CD14-positive monocyte (primary cell): ENCODE measurements around the gene YTHDC1. TPM values are rescaled to one million over a fixed set of nuclear protein-coding genes. Genes with fewer than 3 reads are reported as not detected.

Experiments
- DNase-seq, 3 donors: peaks; one replicate each; pipeline ENCODE4 v3.0.0-alpha.2; 2011 to 2022
- H2AFZ ChIP-seq: 2 replicates; pipeline ENCODE4 v1.6.0; 2012; ENCODE audit warnings: mild to moderate bottlenecking, low read depth, low read length, inconsistent platforms; ENCODE audit not compliant: insufficient read depth, poor library complexity, severe bottlenecking
- H3K27ac ChIP-seq, 2 donors: 1 replicate in 1 of 2; 2 replicates in 1 of 2; pipeline ENCODE4 v1.5.1; 2012 to 2013; ENCODE audit warnings: low read length in 2 of 2, control low read depth in 1 of 2, inconsistent platforms in 1 of 2, low read depth in 1 of 2, mild to moderate bottlenecking in 1 of 2
- H3K27me3 ChIP-seq, 2 donors: one replicate each; pipeline versions ENCODE4 v1.6.0 to v1.6.1; 2011 to 2013; ENCODE audit warnings: low read length in 2 of 2; ENCODE audit not compliant: control insufficient read depth in 2 of 2, insufficient read depth in 2 of 2
- H3K36me3 ChIP-seq, 2 donors: replicated peaks in 1 of 2; 1 replicate in 1 of 2; 2 replicates in 1 of 2; pipeline versions ENCODE4 v1.5.1 to v1.6.1; 2012 to 2013; ENCODE audit warnings: low read length in 2 of 2, control low read depth in 1 of 2, inconsistent platforms in 1 of 2, mild to moderate bottlenecking in 1 of 2; ENCODE audit not compliant: insufficient read depth in 2 of 2, control insufficient read depth in 1 of 2
- H3K4me1 ChIP-seq, 2 donors: 1 replicate in 1 of 2; 2 replicates in 1 of 2; pipeline versions ENCODE4 v1.5.1 to v1.6.1; 2012 to 2013; ENCODE audit warnings: low read length in 2 of 2, control low read depth in 1 of 2, inconsistent platforms in 1 of 2, mild to moderate bottlenecking in 1 of 2, moderate library complexity in 1 of 2; ENCODE audit not compliant: insufficient read depth in 2 of 2, control insufficient read depth in 1 of 2
- H3K4me2 ChIP-seq: replicated peaks from 2 replicates; pipeline ENCODE3; 2012; ENCODE audit warnings: low read length, moderate library complexity, mild to moderate bottlenecking; ENCODE audit not compliant: poor library complexity, severe bottlenecking; ENCODE audit errors: extremely low read depth
- H3K4me3 ChIP-seq, 3 experiments: fragments of 200-600 bp in 1 of 3; sonication (generic) in 1 of 3; replicated peaks in 1 of 3; 1 replicate in 2 of 3; 2 replicates in 1 of 3; pipeline ENCODE4 v1.5.1; 2011 to 2013; ENCODE audit warnings: low read length in 3 of 3, mild to moderate bottlenecking in 3 of 3, control low read depth in 2 of 3, low read depth in 2 of 3, inconsistent platforms in 1 of 3, moderate library complexity in 1 of 3
- H3K79me2 ChIP-seq: 2 replicates; pipeline ENCODE4 v1.6.0; 2012; ENCODE audit warnings: mild to moderate bottlenecking, control low read depth, inconsistent platforms, low read length, moderate library complexity; ENCODE audit not compliant: insufficient read depth
- H3K9ac ChIP-seq: 2 replicates; pipeline ENCODE4 v1.6.0; 2017; ENCODE audit warnings: low read length, mild to moderate bottlenecking; ENCODE audit not compliant: insufficient read depth, poor library complexity, severe bottlenecking
- H3K9me3 ChIP-seq, 2 donors: replicated peaks in 1 of 2; 1 replicate in 1 of 2; 2 replicates in 1 of 2; pipeline versions ENCODE4 v1.5.1 to v1.6.1; 2012 to 2013; ENCODE audit warnings: low read length in 2 of 2, control low read depth in 1 of 2; ENCODE audit not compliant: control insufficient read depth in 1 of 2, insufficient read depth in 1 of 2
- H4K20me1 ChIP-seq: 2 replicates; pipeline ENCODE4 v1.6.0; 2012; ENCODE audit warnings: mild to moderate bottlenecking, low read length, control low read depth, moderate library complexity; ENCODE audit not compliant: insufficient read depth
- H3K27ac Mint-ChIP-seq, 7 donors: one replicate each; pipeline ENCODE4 v1.8.0; 2020; ENCODE audit warnings: mild to moderate bottlenecking in 7 of 7, mixed read lengths in 7 of 7, moderate library complexity in 6 of 7, inconsistent platforms in 2 of 7
- H3K27me3 Mint-ChIP-seq, 3 donors: one replicate each; pipeline ENCODE4 v1.8.0; 2021 to 2022; ENCODE audit warnings: low read depth in 3 of 3, mild to moderate bottlenecking in 3 of 3, mixed read lengths in 3 of 3, moderate library complexity in 3 of 3, inconsistent platforms in 1 of 3
- H3K36me3 Mint-ChIP-seq, 2 donors: one replicate each; pipeline ENCODE4 v1.8.0; 2020; ENCODE audit warnings: mixed read lengths in 2 of 2, inconsistent platforms in 1 of 2, mild to moderate bottlenecking in 1 of 2
- H3K4me1 Mint-ChIP-seq: one replicate; pipeline ENCODE4 v1.8.0; 2020; ENCODE audit warnings: mild to moderate bottlenecking, mixed read lengths
- H3K4me3 Mint-ChIP-seq, 2 donors: one replicate each; pipeline ENCODE4 v1.8.0; 2020; ENCODE audit warnings: mild to moderate bottlenecking in 2 of 2, mixed read lengths in 2 of 2, moderate library complexity in 1 of 2
- H3K9me3 Mint-ChIP-seq, 7 donors: one replicate each; pipeline ENCODE4 v1.8.0; 2020 to 2022; ENCODE audit warnings: mixed read lengths in 7 of 7, mild to moderate bottlenecking in 6 of 7, moderate library complexity in 6 of 7, inconsistent platforms in 2 of 7
- CTCF ChIP-seq: fragments of 200-600 bp; IDR thresholded peaks from one replicate; pipeline ENCODE4 v1.8.0; 2022; ENCODE audit warnings: antibody characterized with exemption, mild to moderate bottlenecking
- whole genome bisulfite sequencing: methylation state at CpG from one replicate; pipeline ENCODE4 v1.1.5; 2013; ENCODE audit warnings: missing lambda C conversion rate; ENCODE audit not compliant: insufficient coverage; 5-methylcytosine and 5-hydroxymethylcytosine counted together
- intact Hi-C, 2 donors: fragments of 100-400 bp; cut with micrococcal nuclease; formaldehyde crosslinking; loops; one replicate each; pipeline versions ENCODE4 v1.15.0 to v1.15.1; 2023
- polyA plus RNA-seq, 3 donors: library from polyadenylated mRNA; depleted of rRNA in 1 of 3; unstranded in 2 of 3; stranded (reverse) in 1 of 3; fragments of 300-500 nt in 2 of 3; fragments of >200 nt in 1 of 3; fragmentation: Illumina TruSeq in 2 of 3; gene quantifications; 1 replicate in 2 of 3; 2 replicates in 1 of 3; pipeline ENCODE4 v1.2.3, GENCODE V29; 2012 to 2021

Gene YTHDC1
- polyA plus RNA-seq, 3 donors, result 11.0 to 30.8 (median 11.5) TPM

- H3K36me3 Mint-ChIP-seq, result no peaks in the 10 kb centered on the region
- H3K79me2 ChIP-seq, result no peaks in the 10 kb centered on the region
- no peaks in the 10 kb centered on the region for H3K36me3 ChIP-seq
- H3K4me2 ChIP-seq, result no peak overlapping the region
- intact Hi-C loops, result no loop called here
- no peaks in the 10 kb centered on the region for H3K4me1 ChIP-seq
- no peaks in the 10 kb centered on the region for H4K20me1 ChIP-seq
- 100% methylated on average over 1 of the region's 9 CpGs for WGBS
- no peak overlapping the region for H3K9ac ChIP-seq
- H3K4me3 ChIP-seq, result no peak overlapping the region
- no peak overlapping the region for H3K27ac Mint-ChIP-seq
- H3K27ac ChIP-seq, result no peak overlapping the region
- H3K4me3 Mint-ChIP-seq, result no peak overlapping the region
- no peaks in the 10 kb centered on the region for H3K4me1 Mint-ChIP-seq
- no peaks in the 10 kb centered on the region for H3K27me3 ChIP-seq
- no peak for TF ChIP-seq CTCF
- H3K27me3 Mint-ChIP-seq, result peaks cover 0 to 4% (median 0%) of the 10 kb centered on the region in 3 donors
- DNase-seq, result no peak
- H3K9me3 ChIP-seq, result peaks cover 0 to 4% of the 10 kb centered on the region in 2 donors
- no peak overlapping the region for H2AFZ ChIP-seq
- peaks cover 0 to 8% (median 2%) of the 10 kb centered on the region in 7 donors for H3K9me3 Mint-ChIP-seq
Measured at GRCh38 chr4:68299492-68300457, 50.1 kb downstream of the YTHDC1 start.

- Histone ChIP-seq H3K4me1 (no peaks in the 10 kb centered on the region), H2AFZ (no peak overlapping the region), H3K9me3 (peaks cover 0 to 4% of the 10 kb centered on the region in 2 donors), H3K9ac (no peak overlapping the region), H3K36me3 (no peaks in the 10 kb centered on the region), H3K4me3 (no peak overlapping the region), H4K20me1 (no peaks in the 10 kb centered on the region), H3K27ac (no peak overlapping the region), H3K4me2 (no peak overlapping the region), H3K27me3 (no peaks in the 10 kb centered on the region), H3K79me2 (no peaks in the 10 kb centered on the region)
- WGBS, result no CpG with 5 or more reads among the region's 4 CpGs
- peaks cover 0 to 3% (median 0%) of the 10 kb centered on the region in 3 donors for H3K27me3 Mint-ChIP-seq
- no peak overlapping the region for H3K27ac Mint-ChIP-seq
- H3K9me3 Mint-ChIP-seq, result peaks cover 0 to 13% (median 6%) of the 10 kb centered on the region in 7 donors
- TF ChIP-seq CTCF, result no peak
- intact Hi-C loops, result no loop called here
- no peaks in the 10 kb centered on the region for H3K4me1 Mint-ChIP-seq
- DNase-seq, result no peak
- no peak overlapping the region for H3K4me3 Mint-ChIP-seq
- H3K36me3 Mint-ChIP-seq, result no peaks in the 10 kb centered on the region
Measured at GRCh38 chr4:68297137-68297536, 52.8 kb downstream of the YTHDC1 start.
